K562 (cell line): Measurements from ENCODE around the gene VDAC1. TPM values are rescaled to one million over a fixed set of nuclear protein-coding genes. Genes with fewer than 3 reads are reported as not detected.

Source experiments
- ATAC-seq: fragments of 200-7000 bp; cut with Tn5 transposase; 3 replicates; pipeline ENCODE4 v1.9.1; 2020; ENCODE audit warnings: moderate library complexity
- BruUV-seq: library from RNA; stranded (reverse); fragments of 400-500 nt; replicated peaks from 2 replicates; lab custom pipeline; 2021; lab: Mats Ljungman, UMichigan
- CTCF ChIA-PET: fragments of 300-600 bp; formaldehyde crosslinking; extraction: SDS; loops from one replicate; lab custom pipeline; 2021; ENCODE audit warnings: low intra/inter-chr PET ratio; lab: Yijun Ruan, JAX
- POLR2A ChIA-PET: fragments of 300-600, 350-650 bp; sonication (Branson Sonifier 250); formaldehyde crosslinking; extraction: SDS; loops from one replicate; lab custom pipeline; 2021; ENCODE audit warnings: antibody characterized with exemption, inconsistent platforms; lab: Yijun Ruan, JAX
- DNase-seq, 4 experiments: peaks; one replicate each; pipeline versions ENCODE4 v3.0.0 to v3.0.0-alpha.2; 2011 to 2018; ENCODE audit warnings: low spot score in 3 of 4, mixed read lengths in 3 of 4; ENCODE audit errors: extremely low read depth in 1 of 4
- FAIRE-seq: peaks from 2 replicates; lab custom pipeline; 2011; peaks lifted over from hg19 to GRCh38; lab: Jason Lieb, UNC
- H2AFZ ChIP-seq: 2 replicates; pipeline ENCODE4 v1.6.0; 2011; ENCODE audit warnings: low read depth, low read length, control low read depth, inconsistent platforms
- H3K27ac ChIP-seq: fragments of 200-600 bp; 3 replicates; pipeline ENCODE4 v1.8.0; 2011; ENCODE audit warnings: low read depth, mild to moderate bottlenecking, control low read depth, inconsistent platforms, low read length, moderate library complexity, mixed read lengths; ENCODE audit errors: extremely low read depth
- H3K27me3 ChIP-seq, 2 experiments: fragments of 300-600 bp in 1 of 2; 2 replicates in 1 of 2; 3 replicates in 1 of 2; pipeline versions ENCODE4 v1.6.0 to v1.8.0; 2011; ENCODE audit warnings: inconsistent platforms in 2 of 2, low read length in 2 of 2, mild to moderate bottlenecking in 1 of 2, mixed read lengths in 1 of 2, moderate library complexity in 1 of 2; ENCODE audit not compliant: control insufficient read depth in 2 of 2, insufficient read depth in 2 of 2
- H3K36me3 ChIP-seq: fragments of 300-600 bp; 3 replicates; pipeline ENCODE4 v1.8.0; 2011; ENCODE audit warnings: mild to moderate bottlenecking, low read length, inconsistent platforms; ENCODE audit not compliant: control insufficient read depth, insufficient read depth
- H3K4me1 ChIP-seq, 2 experiments: fragments of 200-600 bp in 1 of 2; replicated peaks in 1 of 2; 2 replicates in 1 of 2; 3 replicates in 1 of 2; pipeline versions ENCODE4 v1.5.1 to v1.8.0; 2011; ENCODE audit warnings: inconsistent platforms in 2 of 2, low read length in 2 of 2, mild to moderate bottlenecking in 1 of 2, mixed read lengths in 1 of 2, moderate library complexity in 1 of 2; ENCODE audit not compliant: control insufficient read depth in 2 of 2, insufficient read depth in 2 of 2
- H3K4me2 ChIP-seq: 2 replicates; pipeline ENCODE4 v1.6.1; 2011; ENCODE audit warnings: low read length, control low read depth, inconsistent platforms, mixed read lengths; ENCODE audit not compliant: insufficient read depth
- H3K4me3 ChIP-seq: fragments of 200-600 bp; sonication (generic), shearing (Covaris generic); 2 replicates; pipeline ENCODE4 v1.5.1; 2016; ENCODE audit warnings: control low read depth, inconsistent platforms
- H3K79me2 ChIP-seq: fragments of 200-600 bp; 3 replicates; pipeline ENCODE4 v1.8.0; 2011; ENCODE audit warnings: low read length, inconsistent platforms; ENCODE audit not compliant: control insufficient read depth, insufficient read depth
- H3K9ac ChIP-seq, 2 experiments: 2 replicates each; pipeline versions ENCODE4 v1.6.0 to v1.6.1; 2011; ENCODE audit warnings: low read depth in 2 of 2, low read length in 2 of 2, control low read depth in 1 of 2, inconsistent platforms in 1 of 2, mild to moderate bottlenecking in 1 of 2, mixed read lengths in 1 of 2; ENCODE audit not compliant: insufficient read depth in 1 of 2
- H3K9me1 ChIP-seq: one replicate; pipeline ENCODE4 v1.6.0; 2011; ENCODE audit warnings: inconsistent platforms, mild to moderate bottlenecking, low read length, moderate library complexity; ENCODE audit not compliant: control insufficient read depth, insufficient read depth
- H3K9me3 ChIP-seq: replicated peaks from 2 replicates; pipeline ENCODE4 v1.5.1; 2011; ENCODE audit warnings: low read depth, low read length, inconsistent platforms; ENCODE audit not compliant: control insufficient read depth, insufficient read depth
- H4K20me1 ChIP-seq: replicated peaks from 2 replicates; pipeline ENCODE4 v1.6.1; 2011; ENCODE audit warnings: low read length, inconsistent platforms, mixed read lengths; ENCODE audit not compliant: control insufficient read depth, insufficient read depth
- CAMTA2 ChIP-seq: fragments of 250-450 bp; sonication (Bioruptor Pico); conservative IDR thresholded peaks from 2 replicates; pipeline ENCODE4 v1.5.1; 2022
- RBBP5 ChIP-seq: fragments of 200-600 bp; sonication (generic); IDR thresholded peaks from 2 replicates; pipeline ENCODE4 v1.6.1; 2012; ENCODE audit warnings: borderline replicate concordance, mild to moderate bottlenecking, low read length, control low read depth, inconsistent platforms; ENCODE audit not compliant: insufficient read depth, poor library complexity, severe bottlenecking
- WGBS: fragments of 100-300 bp; shearing (Covaris generic); methylation state at CpG from one replicate; pipeline ENCODE4 v1.1.6; 2016; ENCODE audit warnings: low coverage, mixed read lengths; ENCODE audit not compliant: insufficient coverage; ENCODE audit errors: missing lambda C conversion rate; 5-methylcytosine and 5-hydroxymethylcytosine counted together
- in situ Hi-C: fragments of 300-500 bp; cut with MboI; formaldehyde crosslinking; loops from 4 replicates; pipeline ENCODE4 v1.15.0; 2018; ENCODE audit warnings: inconsistent platforms, mixed read lengths
- intact Hi-C: fragments of 100-400 bp; cut with micrococcal nuclease; formaldehyde crosslinking; loops from 2 replicates; pipeline ENCODE4 v1.14.2; 2022
- polyA plus RNA-seq, 8 experiments: library from polyadenylated mRNA; depleted of rRNA in 4 of 8; stranded (reverse) in 5 of 8; unstranded in 3 of 8; fragments of >200 nt; fragmentation: Nextera tagmentation in 2 of 8; fragmentation: Illumina TruSeq in 1 of 8; extraction: Ambion mirVana in 2 of 8; extraction: Trizol in 1 of 8; gene quantifications; 2 replicates each; pipeline versions ENCODE4 v1.2.1 to v1.2.3, GENCODE V29; 2011 to 2014; ENCODE audit warnings: inconsistent platforms in 1 of 8, missing spikeins in 1 of 8
- total RNA-seq, 7 experiments: library from RNA; depleted of rRNA in 6 of 7; stranded (reverse); fragments of >200 nt in 6 of 7; fragmentation: Illumina TruSeq in 2 of 7; extraction: Trizol in 2 of 7; gene quantifications; 2 replicates each; pipeline versions ENCODE4 v1.2.1 to v1.2.3, GENCODE V29; 2011 to 2021; ENCODE audit warnings: low replicate concordance in 1 of 7
- TF ChIP-seq, protein P1 (sequence below): fragments of 450-650 bp; formaldehyde crosslinking; IDR thresholded peaks from 2 replicates; pipeline ENCODE4 v1.4.0; 2022; ENCODE audit warnings: missing genetic modification characterization
- TF ChIP-seq, protein P2 (sequence below): fragments of 250-450 bp; sonication (Bioruptor Pico); IDR thresholded peaks from 2 replicates; pipeline ENCODE4 v1.4.0; 2020; ENCODE audit warnings: mild to moderate bottlenecking

VDAC1 gene
- total and polyA plus RNA-seq, 9 of the 15 experiments (the other 6 are each of a cell fraction or from before 2014, with no cell fraction given) = 168 to 366 (median 293) TPM

DNA sequence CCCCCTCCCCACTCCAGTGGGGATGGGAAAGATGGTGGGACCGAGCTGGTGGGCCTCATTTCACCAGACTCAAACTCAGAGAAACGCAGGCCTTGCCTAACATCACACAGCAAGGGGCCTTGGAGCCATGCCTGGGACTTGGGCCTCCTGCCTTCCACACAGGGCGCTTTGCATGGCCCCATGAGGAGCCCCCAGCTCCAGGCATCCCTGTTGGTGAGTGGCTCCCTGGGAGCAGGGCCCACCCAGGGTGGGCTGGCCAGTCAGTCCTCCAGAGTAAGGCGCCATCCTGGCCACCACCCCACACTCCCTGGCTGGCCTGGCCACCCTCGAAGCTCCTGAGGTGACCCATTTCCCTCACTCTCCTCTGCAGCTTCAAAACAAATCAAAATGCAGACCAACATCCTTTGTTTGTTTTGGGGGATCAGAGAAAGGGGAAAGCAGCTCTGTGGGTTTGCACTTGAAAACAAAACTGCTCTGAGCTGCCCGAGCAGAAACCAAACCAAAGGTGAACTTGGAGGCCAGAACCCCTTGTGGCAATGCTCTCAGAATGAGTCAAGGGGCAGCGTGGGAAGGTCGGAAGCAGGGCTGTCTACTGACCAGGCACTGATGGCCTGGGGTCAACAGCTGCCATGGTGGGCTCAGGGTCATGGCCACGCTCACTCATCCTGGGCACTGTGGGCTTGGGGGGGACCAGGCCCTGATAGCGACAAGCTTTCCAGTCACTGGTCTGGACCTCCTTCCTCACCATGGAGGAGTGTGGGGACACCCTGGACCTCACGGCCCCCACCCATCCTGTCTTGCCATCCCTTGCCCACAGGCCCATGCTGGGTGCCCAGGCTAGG lies 37.0 kb upstream of the VDAC1 start:
- in situ Hi-C loops = loop anchor here (5.0 to 25.0 kb wide), 3 partner anchors 106 to 546 kb away; no protein-coding TSS in a partner anchor
- no peak for FAIRE-seq
- no peak for DNase-seq
- Histone ChIP-seq H3K4me3 (no peak overlapping the region), H3K4me1 (no peaks in the 10 kb centered on the region; a peak in 1 of 5 replicates), H3K9me3 (no peaks in the 10 kb centered on the region), H3K9ac (peak overlapping the region in 1 of 2 experiments; percentile 13; a peak in 1 of 4 replicates), H3K9me1 (no peaks in the 10 kb centered on the region), H3K4me2 (no peak overlapping the region), H2AFZ (no peak overlapping the region), H3K36me3 (no peaks in the 10 kb centered on the region), H3K27ac (no peak overlapping the region), H3K27me3 (peaks cover 2 to 31% of the 10 kb centered on the region in 2 experiments; a peak in 2 of 5 replicates), H4K20me1 (peaks cover 4% of the 10 kb centered on the region; the same call in 1 of the 2 replicates)
- no peak for ATAC-seq
- POLR2A ChIA-PET = no interaction called here
- BruUV-seq = no TSS peak
- intact Hi-C loops = no loop called here
- 9% methylated on average over 11 of the region's 11 CpGs for WGBS
- TF ChIP-seq RBBP5 (no peak), CAMTA2 (CRISPR knock-in tag) (no peak)
- TF ChIP-seq, protein P1, sequence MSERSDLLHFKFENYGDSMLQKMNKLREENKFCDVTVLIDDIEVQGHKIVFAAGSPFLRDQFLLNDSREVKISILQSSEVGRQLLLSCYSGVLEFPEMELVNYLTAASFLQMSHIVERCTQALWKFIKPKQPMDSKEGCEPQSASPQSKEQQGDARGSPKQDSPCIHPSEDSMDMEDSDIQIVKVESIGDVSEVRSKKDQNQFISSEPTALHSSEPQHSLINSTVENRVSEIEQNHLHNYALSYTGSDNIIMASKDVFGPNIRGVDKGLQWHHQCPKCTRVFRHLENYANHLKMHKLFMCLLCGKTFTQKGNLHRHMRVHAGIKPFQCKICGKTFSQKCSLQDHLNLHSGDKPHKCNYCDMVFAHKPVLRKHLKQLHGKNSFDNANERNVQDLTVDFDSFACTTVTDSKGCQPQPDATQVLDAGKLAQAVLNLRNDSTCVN (CRISPR knock-in tag) = no peak
- TF ChIP-seq, protein P2, sequence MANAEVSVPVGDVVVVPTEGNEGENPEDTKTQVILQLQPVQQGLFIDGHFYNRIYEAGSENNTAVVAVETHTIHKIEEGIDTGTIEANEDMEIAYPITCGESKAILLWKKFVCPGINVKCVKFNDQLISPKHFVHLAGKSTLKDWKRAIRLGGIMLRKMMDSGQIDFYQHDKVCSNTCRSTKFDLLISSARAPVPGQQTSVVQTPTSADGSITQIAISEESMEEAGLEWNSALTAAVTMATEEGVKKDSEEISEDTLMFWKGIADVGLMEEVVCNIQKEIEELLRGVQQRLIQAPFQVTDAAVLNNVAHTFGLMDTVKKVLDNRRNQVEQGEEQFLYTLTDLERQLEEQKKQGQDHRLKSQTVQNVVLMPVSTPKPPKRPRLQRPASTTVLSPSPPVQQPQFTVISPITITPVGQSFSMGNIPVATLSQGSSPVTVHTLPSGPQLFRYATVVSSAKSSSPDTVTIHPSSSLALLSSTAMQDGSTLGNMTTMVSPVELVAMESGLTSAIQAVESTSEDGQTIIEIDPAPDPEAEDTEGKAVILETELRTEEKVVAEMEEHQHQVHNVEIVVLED (CRISPR knock-in tag) = no peak
- TF ChIP-seq, all 486 proteins: peak for 0
- H3K79me2 ChIP-seq = no peaks in the 10 kb centered on the region
- CTCF ChIA-PET = interaction anchor here (0.6 to 3.5 kb wide), 2 partner anchors 99 to 609 kb away, joined by 3 to 39 read pairs; no protein-coding TSS in a partner anchor
